HG03064 (cell line): ENCODE results near the gene AP3B1.

Experiments used
- ATAC-seq: cut with Tn5 transposase; IDR thresholded peaks from one replicate; pipeline ENCODE4 v1.9.1; 2021; ENCODE audit warnings: low read depth; ENCODE audit not compliant: unreplicated experiment

The AP3B1 gene

DNA sequence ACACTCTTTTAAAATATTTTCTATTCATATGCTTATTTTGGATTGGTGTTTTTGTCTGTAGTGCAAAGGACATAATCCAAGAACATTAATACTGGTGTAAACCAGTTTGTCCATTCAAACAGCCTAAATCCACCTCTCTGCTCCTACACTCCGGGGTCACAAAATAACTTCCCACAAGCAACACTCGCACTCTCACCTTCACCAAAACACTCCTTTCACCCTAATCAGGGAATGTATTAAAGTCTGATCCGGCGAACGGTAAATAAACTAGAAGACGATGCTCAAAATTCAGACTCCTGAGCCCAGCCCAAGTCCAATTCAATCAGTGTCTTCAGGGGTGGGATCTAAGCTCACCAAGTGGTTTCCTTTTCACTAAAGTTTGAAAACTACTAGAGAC, 649 bp downstream of the AP3B1 start:
- ATAC-seq: no peak

DNA sequence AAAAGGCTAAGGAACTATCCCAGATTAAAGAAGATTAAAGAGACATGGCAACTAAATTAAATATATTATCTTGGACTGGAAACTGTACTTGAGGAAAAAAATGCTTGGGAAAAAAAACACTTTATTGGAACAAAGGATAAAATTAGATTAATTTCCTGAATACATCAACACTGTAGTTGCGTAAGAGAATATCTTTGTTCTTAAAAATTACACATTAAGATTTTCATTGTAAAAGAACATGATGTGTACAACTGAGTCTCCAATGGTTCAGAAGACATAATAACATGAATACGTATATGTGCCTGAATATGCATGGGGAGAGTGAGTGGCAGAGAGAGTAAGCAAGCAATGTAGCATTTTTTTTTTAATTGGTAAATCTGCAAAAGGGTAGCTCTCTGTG, 2.8 kb downstream of the AP3B1 start:
- no peak for ATAC-seq

DNA sequence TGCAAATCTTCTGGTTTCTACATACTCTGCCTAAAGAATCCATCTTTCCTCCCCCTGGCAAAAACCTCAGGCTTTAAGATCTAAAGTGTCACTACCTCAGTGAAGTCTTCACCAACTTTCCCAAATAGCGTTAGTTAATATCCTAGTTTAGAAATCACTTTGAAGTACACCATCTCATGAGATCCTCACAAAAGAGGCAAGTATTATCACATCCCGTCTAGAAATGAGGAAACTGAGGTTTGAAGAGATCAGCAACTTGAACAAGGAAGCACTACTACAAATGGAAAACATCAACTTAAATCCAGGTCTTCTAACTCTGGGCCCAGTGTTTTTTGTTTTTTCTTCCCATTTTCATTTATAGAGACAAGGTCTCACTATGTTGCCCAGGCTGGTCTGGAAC, 4.6 kb downstream of the AP3B1 start:
- no peak for ATAC-seq

DNA sequence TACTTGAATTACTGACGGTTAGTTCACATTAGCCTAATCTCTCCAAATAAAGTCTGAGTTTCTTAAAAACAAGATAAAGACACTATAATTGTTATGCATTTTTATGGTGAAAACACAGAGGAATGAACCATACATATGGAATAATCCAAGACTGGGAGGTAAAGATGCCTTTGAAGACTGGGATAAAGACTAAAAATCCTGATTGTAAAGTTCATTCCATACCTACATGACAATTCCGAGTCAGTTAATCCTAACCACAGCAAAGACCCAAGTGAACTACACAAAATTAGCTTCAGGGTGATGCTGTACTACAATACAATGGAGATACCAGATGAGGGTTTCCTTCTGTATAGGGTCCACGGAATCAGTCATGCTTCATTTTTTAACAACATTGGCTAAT, 6.3 kb downstream of the AP3B1 start:
- ATAC-seq: no peak

DNA sequence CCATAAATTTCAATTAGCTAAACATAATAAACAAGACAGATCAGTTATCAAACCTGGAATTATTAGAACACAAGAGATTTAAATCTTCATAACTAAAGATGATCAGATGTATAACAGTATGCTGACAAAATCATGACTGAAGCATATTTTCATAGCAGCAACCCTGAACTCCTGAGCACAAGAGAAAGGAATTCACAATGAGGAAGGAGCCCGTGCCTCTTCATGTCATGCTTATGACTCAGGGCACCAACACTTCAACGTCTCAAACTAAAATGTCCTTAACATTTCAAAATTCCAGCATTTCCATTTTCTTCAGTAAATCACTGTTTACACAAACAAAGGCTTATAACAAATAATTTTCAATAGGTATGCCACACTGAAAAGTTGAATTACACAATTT, 6.7 kb downstream of the AP3B1 start:
- ATAC-seq: no peak

DNA sequence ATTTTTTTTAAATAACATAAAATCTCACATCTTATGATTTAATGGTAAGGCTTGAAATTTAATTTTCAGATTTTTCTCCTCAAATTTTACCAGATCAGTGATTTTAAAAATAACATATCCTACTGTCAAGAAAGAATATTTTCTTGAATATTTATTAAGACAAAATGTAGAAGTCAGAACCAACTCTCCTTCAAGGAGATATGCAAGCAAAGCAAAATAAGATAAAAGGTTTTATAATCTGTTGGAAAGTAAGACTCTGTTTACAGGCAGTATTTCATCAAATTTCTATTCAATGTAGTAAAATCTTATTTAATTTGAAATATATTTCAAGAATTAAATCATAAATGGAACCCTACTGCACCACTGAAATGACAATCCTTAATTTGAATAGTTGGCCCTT, 7.3 kb downstream of the AP3B1 start:
- no peak for ATAC-seq

DNA sequence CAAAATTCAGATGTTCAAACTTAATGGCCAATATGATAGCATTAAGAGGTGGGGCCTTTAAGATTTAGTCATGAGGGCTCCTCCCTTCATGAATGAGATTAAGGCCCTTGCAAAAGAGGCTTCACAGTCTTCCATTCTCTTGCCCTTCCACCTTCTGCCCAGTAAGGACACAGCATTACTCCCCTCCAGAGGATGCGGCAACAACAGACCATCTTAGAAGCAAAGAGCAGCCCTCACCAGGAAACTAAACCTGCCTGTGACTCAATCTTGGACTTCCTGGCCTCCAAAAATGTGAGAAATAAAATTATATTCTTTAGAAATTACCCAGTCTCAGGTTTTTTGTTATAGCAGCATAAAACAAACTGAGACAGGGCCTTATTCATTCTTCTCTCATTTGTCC, 8.2 kb downstream of the AP3B1 start:
- ATAC-seq: no peak

DNA sequence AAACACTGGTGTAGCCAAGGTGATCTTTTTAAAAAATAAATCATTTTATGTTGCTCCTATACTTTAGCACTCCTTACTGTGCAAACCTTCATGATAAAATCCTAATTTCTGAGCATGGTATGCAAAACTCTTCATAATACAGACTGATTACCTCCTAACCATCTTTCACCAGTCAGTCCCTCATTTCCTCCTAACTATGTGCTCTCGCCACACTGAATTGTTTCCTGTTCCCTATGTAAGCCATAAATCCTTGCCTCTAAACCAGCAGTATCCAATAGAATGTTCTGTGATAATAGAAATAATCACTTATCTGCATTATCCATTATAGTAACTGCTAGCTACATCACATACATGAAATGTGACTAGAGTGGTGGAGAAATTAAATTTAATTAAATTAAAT, 10.7 kb downstream of the AP3B1 start:
- no peak for ATAC-seq

DNA sequence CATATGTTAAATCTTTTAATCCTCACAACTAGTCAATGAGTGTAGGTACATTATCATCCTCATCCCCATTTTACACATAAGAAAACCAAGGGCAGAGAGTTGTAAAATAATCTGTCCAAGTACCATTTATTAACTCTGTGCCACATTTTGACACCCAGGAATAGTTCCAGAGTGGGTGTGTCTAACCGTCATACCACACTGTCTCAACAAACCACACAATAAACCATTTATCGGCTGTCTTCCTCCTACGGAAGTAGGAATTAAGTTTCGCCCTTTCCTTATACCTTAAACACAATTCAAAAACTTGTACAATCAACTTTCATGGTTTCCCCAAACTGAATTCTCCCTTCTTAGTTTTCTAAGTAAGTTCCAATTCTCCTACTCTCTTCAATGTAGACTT, 11.4 kb downstream of the AP3B1 start:
- no peak for ATAC-seq

DNA sequence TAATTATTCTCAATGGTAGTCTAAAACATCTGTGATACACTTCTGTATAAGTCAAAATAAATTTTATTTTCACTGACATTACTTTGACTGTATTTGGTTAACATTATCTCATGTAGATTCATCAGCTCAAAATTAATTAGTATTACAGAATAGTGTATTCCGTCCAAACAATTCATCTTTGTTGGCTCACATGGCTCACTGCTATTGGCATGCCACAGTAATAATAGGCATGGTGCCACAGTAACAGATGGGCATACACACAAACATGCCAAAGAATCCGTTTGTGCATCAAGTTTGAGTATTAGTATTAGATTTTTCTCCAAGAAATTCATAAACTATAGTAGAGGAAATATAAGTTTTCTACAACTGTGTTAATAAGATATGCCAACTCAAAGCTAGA, 14.2 kb downstream of the AP3B1 start:
- ATAC-seq: no peak

DNA sequence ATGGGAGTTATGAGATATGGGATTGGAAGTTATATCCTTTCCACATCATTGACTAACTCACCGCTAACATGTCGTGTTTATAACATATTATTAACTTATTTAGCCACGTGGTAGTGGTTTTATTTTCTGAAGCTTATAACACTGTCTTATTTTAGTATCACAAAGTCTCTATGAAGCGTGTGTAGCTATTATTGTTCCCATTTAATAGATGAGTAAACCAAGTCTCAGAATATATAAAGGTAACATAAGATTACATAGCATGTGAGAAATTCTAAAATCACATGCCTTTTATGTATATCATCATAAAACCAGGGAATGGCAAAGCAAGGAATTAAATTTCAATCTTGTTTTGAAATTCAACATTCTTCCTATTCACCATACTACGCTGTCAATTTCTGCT, 15.3 kb downstream of the AP3B1 start:
- ATAC-seq: no peak

DNA sequence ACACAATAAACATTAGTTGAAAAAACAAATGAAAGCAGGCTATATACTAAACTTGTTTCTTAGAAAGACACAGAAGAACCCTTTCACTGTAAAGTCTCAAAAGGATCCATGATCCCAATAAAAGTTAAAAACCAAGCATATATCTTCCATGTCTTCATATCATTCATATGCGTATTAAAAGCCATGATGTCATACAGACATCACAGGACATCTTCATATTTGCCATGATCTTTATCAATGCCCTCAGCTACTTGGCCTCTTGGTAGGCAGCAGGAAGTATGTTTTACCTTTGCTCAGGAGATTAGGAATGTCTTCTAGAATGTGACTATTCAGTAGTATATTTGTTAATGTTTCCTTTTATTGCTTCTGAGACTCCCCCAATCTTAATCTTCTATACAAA, 16.8 kb downstream of the AP3B1 start:
- no peak for ATAC-seq

DNA sequence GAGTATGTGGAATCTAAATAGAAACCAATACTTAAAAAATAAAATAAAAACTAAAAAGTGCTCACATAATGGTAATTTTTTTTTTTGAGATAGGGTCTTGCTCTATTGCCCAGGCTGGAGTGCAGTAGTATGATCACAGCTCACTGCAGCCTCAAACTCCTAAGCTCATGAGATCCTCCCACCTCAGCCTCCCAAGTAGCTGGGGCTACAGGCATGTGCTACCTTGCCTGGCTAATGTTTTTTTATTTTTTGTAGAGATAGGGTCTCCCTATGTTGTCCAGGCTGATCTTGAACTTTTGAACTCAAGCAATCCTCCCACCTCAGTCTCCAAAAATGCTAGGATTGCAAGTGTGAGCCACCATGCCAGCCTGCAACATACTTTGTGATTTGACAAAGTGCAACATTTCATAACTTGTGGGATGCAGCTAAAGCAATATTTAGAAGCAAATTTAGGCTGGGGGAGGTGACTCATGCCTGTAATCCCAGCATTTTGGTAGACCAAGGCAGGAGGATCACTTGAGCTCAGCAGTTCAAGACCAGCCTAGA, 18.4 kb downstream of the AP3B1 start:
- ATAC-seq: no peak

DNA sequence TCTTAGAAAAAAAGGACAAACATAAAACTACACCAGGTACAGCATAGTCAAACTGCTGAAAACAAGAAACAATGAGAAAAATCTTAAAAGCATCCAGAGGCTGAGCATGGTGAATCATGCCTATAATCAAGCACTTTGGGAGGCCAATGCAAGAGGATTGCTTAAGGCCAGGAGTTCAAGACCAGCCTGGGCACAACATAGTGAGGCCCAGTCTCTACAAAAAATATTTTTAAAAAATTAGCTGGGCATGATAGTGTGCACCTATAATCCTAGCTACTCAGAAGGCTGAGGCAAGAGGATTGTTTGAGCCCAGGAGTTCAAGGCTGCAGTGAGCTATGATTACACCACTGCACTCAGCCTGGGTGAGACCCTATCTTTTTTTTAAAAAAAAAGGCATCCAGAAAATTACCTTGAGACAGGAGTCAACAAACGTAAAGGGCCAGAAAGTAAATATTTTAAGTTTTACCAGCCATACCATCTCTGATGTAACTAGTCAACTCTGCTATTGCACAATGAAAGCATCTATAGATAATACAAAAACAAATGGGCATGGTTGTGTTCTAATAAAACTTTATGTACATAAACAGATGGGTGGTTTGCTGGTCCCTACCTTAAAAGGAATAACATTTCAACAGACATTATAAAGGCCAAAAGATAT, 19.8 kb downstream of the AP3B1 start:
- no peak for ATAC-seq

DNA sequence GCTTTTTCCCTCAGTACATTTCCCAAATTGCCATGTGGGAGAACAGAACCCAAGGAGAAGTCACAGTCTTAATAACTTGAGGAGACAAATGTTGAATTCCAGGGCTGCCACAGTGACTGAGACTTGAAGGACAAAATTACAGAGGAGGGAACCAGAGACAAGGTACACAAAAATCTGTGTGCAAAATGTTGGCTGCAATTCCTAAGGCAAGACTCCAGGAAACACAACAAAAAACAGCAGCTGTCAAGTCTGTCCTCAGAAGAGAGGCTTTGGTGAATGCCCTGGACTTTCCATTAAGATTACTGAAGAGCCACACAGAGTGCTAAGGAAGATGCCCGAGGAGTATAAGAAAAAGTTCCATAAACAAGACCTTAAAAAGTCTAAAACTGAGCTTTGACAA, 21.1 kb downstream of the AP3B1 start:
- no peak for ATAC-seq

DNA sequence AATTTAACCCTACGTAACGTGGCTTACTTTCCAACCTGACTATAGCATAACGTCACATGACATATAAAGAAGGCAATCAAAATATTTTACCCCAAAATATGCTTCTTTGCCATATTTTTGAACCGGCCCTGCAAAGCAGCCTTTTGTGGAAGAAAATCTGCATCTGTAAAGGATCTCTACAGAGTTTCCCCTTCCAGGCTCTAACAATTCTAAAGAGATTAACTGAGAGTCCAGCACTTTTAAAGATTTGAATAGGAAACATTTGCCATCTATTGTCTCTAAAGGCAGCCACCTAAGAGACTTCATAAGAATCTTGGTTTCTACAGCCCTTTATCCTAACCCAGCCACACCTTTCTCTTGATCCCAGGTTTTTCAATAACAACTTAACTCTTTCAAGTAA, 22.7 kb downstream of the AP3B1 start:
- ATAC-seq: no peak

DNA sequence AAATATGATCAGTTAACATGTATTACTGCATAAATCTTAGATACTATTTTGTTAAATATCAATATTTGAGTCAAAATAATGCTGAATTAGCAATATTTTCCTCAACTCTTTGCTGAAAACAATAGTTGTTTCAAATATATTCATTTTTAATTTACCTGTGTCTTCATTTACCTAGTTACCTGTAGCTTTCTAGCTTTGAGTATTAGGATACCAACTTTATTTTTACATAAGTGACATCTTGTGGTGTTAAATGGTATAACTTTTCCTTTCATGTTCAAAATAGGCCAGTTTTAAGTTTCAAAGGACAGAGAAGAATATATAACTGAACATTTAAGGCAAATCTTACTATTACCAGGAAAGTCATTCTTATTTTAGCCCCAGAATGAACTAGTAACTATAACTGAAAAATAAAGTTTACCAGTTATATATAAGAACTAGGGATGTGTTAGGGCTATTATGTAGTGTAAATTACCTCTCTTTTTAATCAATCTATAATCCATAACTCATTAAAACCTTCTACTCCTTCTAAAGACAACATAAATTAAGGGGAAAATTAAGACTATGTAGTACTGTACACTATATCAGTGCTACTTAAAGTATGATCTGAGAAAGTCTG, 25.3 kb downstream of the AP3B1 start:
- no peak for ATAC-seq

DNA sequence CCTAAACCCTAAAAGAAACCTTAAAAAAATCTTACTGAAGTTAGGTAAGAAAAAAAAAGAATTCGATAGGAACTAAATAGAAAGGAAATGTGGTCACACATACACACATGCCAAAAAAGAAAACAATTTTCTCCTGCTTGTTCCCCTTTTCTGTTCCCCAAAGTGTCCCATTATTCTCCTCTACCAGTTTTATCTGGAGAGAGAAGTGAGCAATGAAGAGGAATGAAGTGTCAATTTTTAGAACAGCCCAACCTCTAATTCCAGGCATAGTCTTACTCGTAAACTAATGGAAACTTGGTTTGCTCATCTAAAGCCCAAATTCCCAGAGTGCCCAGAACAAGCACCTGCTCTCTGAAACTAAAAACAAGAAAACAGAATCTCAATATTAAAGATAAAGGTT, 26.1 kb downstream of the AP3B1 start:
- ATAC-seq: no peak

DNA sequence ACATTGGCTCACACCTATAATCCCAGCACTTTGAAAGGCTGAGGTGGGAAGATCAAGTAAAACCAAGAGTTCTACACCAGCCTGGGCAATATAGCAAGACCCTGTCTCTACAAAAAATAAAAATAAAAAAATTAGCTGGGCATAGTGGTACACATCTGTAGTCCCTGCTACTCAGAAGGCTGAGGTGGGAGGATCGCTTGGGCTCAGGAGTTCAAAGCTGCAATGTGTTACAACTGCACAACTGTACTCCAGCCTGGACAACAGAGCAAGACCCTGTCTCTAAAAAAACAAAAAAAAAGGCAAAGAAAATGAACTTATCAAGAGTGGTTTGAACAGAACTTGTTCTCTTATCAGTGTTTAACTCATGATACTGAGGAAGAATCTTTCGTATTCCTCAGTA, 29.3 kb downstream of the AP3B1 start:
- no peak for ATAC-seq

DNA sequence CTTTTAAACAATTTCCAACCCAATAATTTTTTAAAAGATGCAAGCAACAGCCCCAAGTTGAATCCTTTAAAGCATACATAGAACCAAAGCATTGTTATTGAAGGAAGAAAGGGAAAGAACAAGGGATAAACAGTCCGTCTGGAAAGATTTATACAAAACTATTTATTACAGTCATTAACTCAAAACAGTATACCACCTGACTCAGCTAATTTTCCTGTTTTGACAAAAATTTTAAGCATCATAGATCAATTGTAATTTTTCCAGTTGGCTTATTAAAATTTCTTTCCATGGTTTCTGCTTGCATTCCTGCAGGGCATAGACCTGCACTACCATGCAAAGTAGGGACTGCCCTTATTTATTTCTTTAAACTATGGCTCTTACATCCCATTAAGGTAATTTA, 29.9 kb downstream of the AP3B1 start:
- ATAC-seq: no peak

DNA sequence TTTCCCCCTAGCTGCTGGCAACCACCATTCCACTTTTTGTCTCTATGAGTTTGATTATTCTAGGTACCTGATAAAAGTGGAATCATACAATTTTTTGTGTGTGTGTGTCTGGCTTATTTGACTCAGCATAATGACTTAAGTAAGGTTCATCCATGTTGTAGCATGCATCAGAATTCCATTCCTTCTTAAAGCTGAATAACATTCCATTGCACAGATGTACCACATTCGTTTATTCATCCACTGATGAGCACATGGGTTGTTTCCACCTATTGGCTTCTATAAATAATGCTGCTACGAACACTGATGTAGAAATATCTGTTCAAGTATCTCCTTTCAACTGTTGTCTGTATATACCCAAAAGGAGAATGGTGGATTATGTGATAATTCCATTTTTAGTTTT, 33.7 kb downstream of the AP3B1 start:
- ATAC-seq: no peak

DNA sequence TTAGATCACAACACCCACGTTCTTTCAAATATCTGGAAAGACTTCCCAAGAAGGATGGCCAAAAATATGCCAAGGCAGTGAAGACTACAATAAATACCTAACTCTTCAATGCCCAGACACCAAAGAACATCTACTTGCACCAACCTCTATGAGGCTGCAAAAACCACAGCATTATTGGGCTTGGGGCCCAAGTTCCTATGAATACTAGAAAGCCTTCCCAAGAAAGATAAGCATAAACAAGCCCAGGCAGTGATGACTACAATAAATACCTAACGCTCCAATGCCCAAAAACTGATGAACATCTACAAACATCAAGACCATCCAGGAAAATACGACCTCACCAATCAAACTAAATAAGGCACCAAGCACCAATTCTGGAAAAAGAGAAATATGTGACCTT, 41.3 kb downstream of the AP3B1 start:
- no peak for ATAC-seq

DNA sequence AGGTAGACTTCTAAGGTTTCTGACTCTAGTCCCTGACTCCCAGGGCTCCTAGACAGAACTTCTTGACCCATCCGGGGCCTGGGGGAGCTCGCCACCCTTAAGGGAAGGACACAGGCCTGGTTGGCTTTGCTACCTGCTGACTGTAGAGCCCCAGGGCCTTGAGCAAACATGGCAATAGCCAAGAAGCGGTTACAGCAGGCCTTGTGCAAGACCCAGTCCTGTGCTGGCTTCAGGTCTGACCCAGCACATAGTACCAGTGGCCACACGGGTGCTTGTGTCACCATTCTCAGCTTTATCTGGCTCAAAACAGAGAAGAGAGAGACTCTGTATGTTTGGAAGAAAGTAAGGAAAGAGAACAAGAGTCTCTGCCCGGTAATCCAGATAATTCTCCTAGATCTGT, 41.8 kb downstream of the AP3B1 start:
- no peak for ATAC-seq
